NCI-H2029 (cell line): ENCODE measurements around the gene AHNAK.

Experiments
- DNase-seq: peaks from one replicate; lab custom pipeline; 2025; lab: John Stamatoyannopoulos, UW

AHNAK gene

GRCh38 chr11:62535802-62536201 is 10.8 kb downstream of the AHNAK start:
- no peak for DNase-seq

- no peak for DNase-seq
Observed at GRCh38 chr11:62534779-62535545, 11.6 kb downstream of the AHNAK start.

GRCh38 chr11:62532096-62532495 is 14.5 kb downstream of the AHNAK start:
- no peak for DNase-seq

GRCh38 chr11:62516736-62517371 is 29.8 kb downstream of the AHNAK start:
- DNase-seq, result no peak

GRCh38 chr11:62514151-62514550 is 32.5 kb downstream of the AHNAK start:
- no peak for DNase-seq

GRCh38 chr11:62513626-62514025 is 33.0 kb downstream of the AHNAK start:
- DNase-seq, result no peak

- no peak for DNase-seq
Observed at GRCh38 chr11:62512961-62513360, 33.6 kb downstream of the AHNAK start.

- peak; percentile 57 for DNase-seq
Observed at GRCh38 chr11:62508336-62509058, 38.1 kb downstream of the AHNAK start.

GRCh38 chr11:62507125-62507422 is 39.5 kb downstream of the AHNAK start:
- DNase-seq, result no peak

- no peak for DNase-seq
Observed at GRCh38 chr11:62506413-62507124, 40.0 kb downstream of the AHNAK start.

- DNase-seq, result no peak
Observed at GRCh38 chr11:62505440-62506091, 41.0 kb downstream of the AHNAK start.

- DNase-seq, result no peak
Observed at GRCh38 chr11:62505059-62505439, 41.6 kb downstream of the AHNAK start.

GRCh38 chr11:62504158-62504973 is 42.2 kb downstream of the AHNAK start:
- DNase-seq, result no peak

- DNase-seq, result no peak
Observed at GRCh38 chr11:62502030-62502730, 44.4 kb downstream of the AHNAK start.

GRCh38 chr11:62501432-62501891 is 45.1 kb downstream of the AHNAK start:
- peak; percentile 45 for DNase-seq

- no peak for DNase-seq
Observed at GRCh38 chr11:62500650-62501030, 46.0 kb downstream of the AHNAK start.

- peak; percentile 80 for DNase-seq
Observed at GRCh38 chr11:62499944-62500649, 46.5 kb downstream of the AHNAK start.

GRCh38 chr11:62499311-62499943 is 47.2 kb downstream of the AHNAK start:
- DNase-seq, result peak; percentile 94
